GM21367 (cell line): Measurements from ENCODE around the gene KLK6.
"Not testable (repeated sequence)": the region's sequence is repeated elsewhere in the genome, so short reads cannot be mapped to it uniquely, and the experiment has no call there.

Experiments used
- ATAC-seq: cut with Tn5 transposase; IDR thresholded peaks from one replicate; pipeline ENCODE4 v1.9.1; 2021; ENCODE audit not compliant: unreplicated experiment

KLK6 gene

DNA sequence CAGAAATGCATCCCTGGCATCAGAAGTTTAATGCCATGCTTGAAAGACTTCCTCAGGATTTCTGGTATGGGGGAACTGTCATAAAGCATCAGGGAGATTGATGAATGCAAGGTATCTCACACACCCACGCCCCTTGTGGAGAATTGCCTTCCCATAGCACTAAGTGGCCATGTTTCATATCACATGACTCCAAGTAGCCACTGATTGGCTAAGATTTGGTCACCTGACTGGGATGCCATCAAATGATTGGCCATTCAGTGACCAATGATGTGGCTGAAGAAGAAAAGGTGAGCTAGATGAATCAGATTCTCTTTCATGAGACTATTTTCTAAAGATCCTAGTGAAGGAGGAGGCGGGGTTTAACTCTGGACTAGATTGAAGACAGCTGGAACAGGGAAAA is 24.7 kb upstream of the KLK6 start:
- no peak for ATAC-seq

DNA sequence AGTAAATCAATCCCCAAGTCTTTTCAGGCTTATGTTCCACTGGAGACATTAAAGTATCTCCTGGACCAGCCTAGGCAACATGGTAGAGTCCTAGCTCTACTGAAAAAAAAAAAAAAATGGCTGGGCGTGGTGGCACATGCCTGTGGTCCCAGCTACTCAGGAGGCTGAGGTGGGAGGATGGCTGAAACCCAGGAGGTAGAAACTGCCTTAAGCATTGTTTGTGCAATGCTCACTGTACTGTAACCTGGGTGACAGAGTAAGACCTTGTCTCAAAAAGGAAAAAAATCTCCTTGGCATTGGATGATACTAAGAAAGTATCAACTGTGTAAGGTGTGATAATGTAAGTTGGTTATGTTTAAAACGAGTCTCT is 23.3 kb upstream of the KLK6 start:
- ATAC-seq, result no peak

- not testable (repeated sequence) for ATAC-seq
Measured at GRCh38 chr19:50984416-50984815, 15.0 kb upstream of the KLK6 start.

GRCh38 chr19:50983625-50984292 is 14.4 kb upstream of the KLK6 start, which contains the start of gene KLK7:
Gene KLK7 (minus strand): TSS chr19:50983917. CDS start chr19:50982399, 1,518 bp downstream.
- ATAC-seq, result no peak

- ATAC-seq, result no peak
Measured at GRCh38 chr19:50982186-50982585, 12.8 kb upstream of the KLK6 start.

- ATAC-seq, result no peak
Measured at GRCh38 chr19:50981587-50982146, 12.3 kb upstream of the KLK6 start.

DNA sequence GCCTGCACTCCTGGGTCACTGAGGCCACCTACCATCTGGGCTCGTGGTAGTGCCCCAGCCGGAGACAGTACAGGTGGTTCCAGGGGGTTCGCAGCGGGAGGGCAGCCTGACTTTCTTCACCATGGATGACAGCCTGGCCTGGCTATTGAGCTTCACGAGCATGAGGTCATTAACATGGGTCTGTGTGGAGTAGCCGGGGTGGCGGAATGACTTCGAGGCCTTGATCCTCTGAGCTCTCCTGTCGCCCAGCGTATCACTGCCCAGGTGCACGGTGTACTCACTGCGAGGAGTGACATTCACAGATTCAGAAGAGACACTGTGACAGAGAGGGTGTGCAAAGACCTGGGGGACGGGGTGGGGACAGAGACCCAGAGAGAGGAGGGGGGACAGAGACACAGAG is 10.8 kb upstream of the KLK6 start:
- no peak for ATAC-seq

- ATAC-seq, result no peak
Measured at GRCh38 chr19:50979758-50980157, 10.4 kb upstream of the KLK6 start.

GRCh38 chr19:50978772-50979390 is 9.5 kb upstream of the KLK6 start:
- ATAC-seq, result no peak

DNA sequence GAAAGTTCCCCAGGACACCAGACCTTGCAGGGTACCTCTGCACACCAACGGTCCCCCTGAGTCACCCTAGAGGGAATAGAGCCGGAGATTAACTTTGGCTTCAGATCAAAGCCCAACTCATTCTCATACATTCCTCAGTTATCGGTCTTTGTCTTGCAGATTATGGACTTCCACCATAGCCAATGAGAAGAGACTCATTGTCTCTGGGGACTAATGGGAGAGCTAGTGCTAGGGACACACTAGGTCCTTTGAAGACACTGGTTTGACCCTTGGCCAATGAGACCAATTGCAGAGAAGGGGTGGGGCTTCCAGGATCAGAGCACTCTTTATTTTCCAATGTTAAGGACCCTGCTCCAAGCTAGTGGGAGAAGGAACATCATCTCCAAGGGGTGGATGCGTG is 8.2 kb upstream of the KLK6 start:
- ATAC-seq, result no peak

- ATAC-seq, result no peak
Measured at GRCh38 chr19:50975766-50976165, 6.4 kb upstream of the KLK6 start.

GRCh38 chr19:50974702-50975556 is 5.5 kb upstream of the KLK6 start:
- no peak for ATAC-seq

DNA sequence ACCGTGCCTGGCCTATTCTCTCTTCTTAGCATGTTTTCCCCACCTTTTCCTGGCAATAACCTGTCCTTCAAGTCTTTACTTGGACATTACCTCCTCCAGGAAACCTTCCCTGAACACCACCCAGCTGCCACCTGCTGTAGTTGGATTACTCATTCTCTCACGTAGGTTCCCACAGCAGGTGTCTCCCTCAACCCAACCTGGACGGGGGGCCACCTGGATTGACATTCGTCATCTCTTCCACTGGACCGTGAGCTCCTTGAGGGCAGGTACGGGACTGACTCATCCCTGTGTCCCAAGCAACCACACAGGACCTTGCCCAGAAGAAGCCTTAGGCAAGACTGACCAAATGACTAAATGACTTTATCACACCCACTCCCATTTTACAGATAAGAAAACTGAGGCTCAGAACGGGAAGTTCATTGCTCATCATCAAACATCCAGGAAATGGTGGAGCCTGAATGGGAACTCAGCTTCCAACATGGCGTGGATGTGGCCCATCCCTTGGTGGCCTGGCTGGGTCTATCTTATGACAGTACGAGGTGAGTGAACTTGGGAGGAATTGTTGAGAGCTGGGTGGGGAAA is 3.5 kb upstream of the KLK6 start:
- ATAC-seq, result no peak

GRCh38 chr19:50969810-50970209 is 419 bp upstream of the KLK6 start:
- ATAC-seq, result not testable (repeated sequence)

- ATAC-seq, result no peak
Measured at GRCh38 chr19:50968716-50969412, 527 bp downstream of the KLK6 start.

- ATAC-seq, result no peak
Measured at GRCh38 chr19:50967929-50968715, 1.3 kb downstream of the KLK6 start.

GRCh38 chr19:50964266-50964665 is 5.1 kb downstream of the KLK6 start:
- ATAC-seq, result no peak

GRCh38 chr19:50963381-50963780 is 6.0 kb downstream of the KLK6 start:
- no peak for ATAC-seq

- ATAC-seq, result no peak
Measured at GRCh38 chr19:50962245-50962644, 7.1 kb downstream of the KLK6 start.
